SK-N-SH treated with all-trans-retinoic acid at 6 μM for 48 hours (cell line): ENCODE results near the gene BBS9.

Experiments used
- ATAC-seq: fragments of 200-7000 bp; cut with Tn5 transposase; 3 replicates; pipeline ENCODE4 v1.9.1; 2020; ENCODE audit warnings: mild to moderate bottlenecking, moderate library complexity
- ARNTL ChIP-seq: fragments of 450-650 bp; formaldehyde crosslinking; IDR thresholded peaks from 2 replicates; pipeline ENCODE4 v1.5.0; 2020; ENCODE audit warnings: low read depth, mild to moderate bottlenecking, moderate library complexity, borderline replicate concordance
- BACH2 ChIP-seq: fragments of 250-450 bp; sonication (Bioruptor Pico); IDR thresholded peaks from 2 replicates; pipeline ENCODE4 v1.9.0; 2021; ENCODE audit warnings: mild to moderate bottlenecking, borderline replicate concordance
- CSDC2 ChIP-seq: fragments of 250-450 bp; sonication (Bioruptor Pico); IDR thresholded peaks from 2 replicates; pipeline ENCODE4 v1.5.0; 2020; ENCODE audit warnings: mild to moderate bottlenecking, moderate library complexity
- CSRNP3 ChIP-seq: fragments of 250-450 bp; sonication (Bioruptor Pico); IDR thresholded peaks from 2 replicates; pipeline ENCODE4 v1.5.1; 2021; ENCODE audit warnings: mild to moderate bottlenecking, moderate library complexity
- ESRRG ChIP-seq: fragments of 250-450 bp; sonication (Bioruptor Pico); IDR thresholded peaks from 2 replicates; pipeline ENCODE4 v1.6.1; 2021; ENCODE audit warnings: mild to moderate bottlenecking
- GLIS3 ChIP-seq: fragments of 250-450 bp; sonication (Bioruptor Pico); IDR thresholded peaks from 2 replicates; pipeline ENCODE4 v1.5.0; 2020; ENCODE audit warnings: mild to moderate bottlenecking, moderate library complexity
- ISL1 ChIP-seq: fragments of 250-450 bp; sonication (Bioruptor Pico); IDR thresholded peaks from 2 replicates; pipeline ENCODE4 v2.1.2; 2022; ENCODE audit warnings: mild to moderate bottlenecking, moderate library complexity
- OSR1 ChIP-seq: fragments of 250-450 bp; sonication (Bioruptor Pico); IDR thresholded peaks from 2 replicates; pipeline ENCODE4 v1.8.0; 2022; ENCODE audit warnings: moderate library complexity, mild to moderate bottlenecking, inconsistent platforms
- PPARA ChIP-seq: fragments of 250-450 bp; sonication (Bioruptor Pico); IDR thresholded peaks from 2 replicates; pipeline ENCODE4 v1.5.0; 2020; ENCODE audit warnings: mild to moderate bottlenecking, borderline replicate concordance
- RARB ChIP-seq: fragments of 250-450 bp; sonication (Bioruptor Pico); IDR thresholded peaks from 2 replicates; pipeline ENCODE4 v1.8.0; 2021; ENCODE audit warnings: mild to moderate bottlenecking, moderate library complexity
- SNAI2 ChIP-seq: fragments of 250-450 bp; sonication (Bioruptor Pico); IDR thresholded peaks from 2 replicates; pipeline ENCODE4 v1.5.0; 2020; ENCODE audit warnings: mild to moderate bottlenecking, moderate library complexity
- TCF4 ChIP-seq: fragments of 250-450 bp; sonication (Bioruptor Pico); IDR thresholded peaks from 2 replicates; pipeline ENCODE4 v1.8.0; 2021; ENCODE audit warnings: mild to moderate bottlenecking, moderate library complexity, borderline replicate concordance
- TOX ChIP-seq: fragments of 250-450 bp; sonication (Bioruptor Pico); IDR thresholded peaks from 2 replicates; pipeline ENCODE4 v1.8.0; 2021; ENCODE audit warnings: mild to moderate bottlenecking, moderate library complexity, borderline replicate concordance
- TSHZ2 ChIP-seq: fragments of 250-450 bp; sonication (Bioruptor Pico); IDR thresholded peaks from 2 replicates; pipeline ENCODE4 v1.5.0; 2020; ENCODE audit warnings: mild to moderate bottlenecking, moderate library complexity
- ZC3H10 ChIP-seq: fragments of 250-450 bp; sonication (Bioruptor Pico); IDR thresholded peaks from 2 replicates; pipeline ENCODE4 v1.5.1; 2021; ENCODE audit warnings: mild to moderate bottlenecking, moderate library complexity
- ZFP3 ChIP-seq: fragments of 250-450 bp; sonication (Bioruptor Pico); IDR thresholded peaks from 2 replicates; pipeline ENCODE4 v1.5.0; 2020; ENCODE audit warnings: mild to moderate bottlenecking, moderate library complexity
- ZFP30 ChIP-seq: fragments of 450-650 bp; formaldehyde crosslinking; IDR thresholded peaks from 2 replicates; pipeline ENCODE4 v1.5.0; 2022; ENCODE audit warnings: mild to moderate bottlenecking, moderate library complexity
- ZNF70 ChIP-seq: fragments of 450-650 bp; formaldehyde crosslinking; IDR thresholded peaks from 2 replicates; pipeline ENCODE4 v1.5.0; 2020; ENCODE audit warnings: mild to moderate bottlenecking, moderate library complexity
- ZNF8 ChIP-seq: fragments of 450-650 bp; formaldehyde crosslinking; IDR thresholded peaks from 2 replicates; pipeline ENCODE4 v1.5.0; 2020; ENCODE audit warnings: mild to moderate bottlenecking, moderate library complexity
- TF ChIP-seq, protein P1 (sequence below): fragments of 250-450 bp; sonication (Bioruptor Pico); IDR thresholded peaks from 2 replicates; pipeline ENCODE4 v1.8.0; 2021; ENCODE audit warnings: low read depth, mild to moderate bottlenecking, moderate library complexity, borderline replicate concordance
- TF ChIP-seq, protein P2 (sequence below): fragments of 250-450 bp; sonication (Bioruptor Pico); IDR thresholded peaks from 2 replicates; pipeline ENCODE4 v1.8.0; 2020; ENCODE audit warnings: mild to moderate bottlenecking, moderate library complexity, borderline replicate concordance

BBS9 gene

DNA sequence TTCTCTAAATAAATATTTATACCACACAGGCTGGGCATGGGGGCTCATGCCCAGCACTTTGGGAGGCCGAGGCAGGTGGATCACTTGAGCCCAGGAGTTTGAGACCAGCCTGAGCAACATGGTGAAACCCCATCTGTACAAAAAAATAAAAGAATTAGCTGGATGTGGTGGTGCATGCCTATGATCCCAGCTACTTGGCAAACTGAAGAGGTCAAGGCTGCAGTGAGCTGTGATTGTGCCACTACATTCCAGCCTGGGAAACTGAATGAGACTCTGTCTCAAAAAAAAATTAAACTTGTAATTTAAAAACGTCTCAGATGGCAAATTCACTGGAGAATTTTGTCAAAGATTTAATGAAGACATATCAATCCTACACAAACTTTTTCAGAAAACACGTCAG lies 498.4 kb downstream of the BBS9 start (continued):
- TF ChIP-seq, protein P1, sequence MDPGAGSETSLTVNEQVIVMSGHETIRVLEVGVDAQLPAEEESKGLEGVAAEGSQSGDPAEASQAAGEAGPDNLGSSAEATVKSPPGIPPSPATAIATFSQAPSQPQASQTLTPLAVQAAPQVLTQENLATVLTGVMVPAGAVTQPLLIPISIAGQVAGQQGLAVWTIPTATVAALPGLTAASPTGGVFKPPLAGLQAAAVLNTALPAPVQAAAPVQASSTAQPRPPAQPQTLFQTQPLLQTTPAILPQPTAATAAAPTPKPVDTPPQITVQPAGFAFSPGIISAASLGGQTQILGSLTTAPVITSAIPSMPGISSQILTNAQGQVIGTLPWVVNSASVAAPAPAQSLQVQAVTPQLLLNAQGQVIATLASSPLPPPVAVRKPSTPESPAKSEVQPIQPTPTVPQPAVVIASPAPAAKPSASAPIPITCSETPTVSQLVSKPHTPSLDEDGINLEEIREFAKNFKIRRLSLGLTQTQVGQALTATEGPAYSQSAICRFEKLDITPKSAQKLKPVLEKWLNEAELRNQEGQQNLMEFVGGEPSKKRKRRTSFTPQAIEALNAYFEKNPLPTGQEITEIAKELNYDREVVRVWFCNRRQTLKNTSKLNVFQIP = no peak
- no peak for TF ChIP-seq ESRRG (CRISPR knock-in tag)
- TF ChIP-seq CSDC2 = no peak
- no peak for TF ChIP-seq OSR1 (CRISPR knock-in tag)
- TF ChIP-seq SNAI2 = no peak
- no peak for TF ChIP-seq TOX (CRISPR knock-in tag)
- no peak for TF ChIP-seq RARB (CRISPR knock-in tag)

- no peak for ATAC-seq
- no peak for TF ChIP-seq ZFP30 (CRISPR knock-in tag)
- no peak for TF ChIP-seq BACH2 (CRISPR knock-in tag)
- TF ChIP-seq RARB (CRISPR knock-in tag) = no peak
- TF ChIP-seq ESRRG (CRISPR knock-in tag) = no peak
- no peak for TF ChIP-seq ZFP3 (CRISPR knock-in tag)
- TF ChIP-seq, protein P2, sequence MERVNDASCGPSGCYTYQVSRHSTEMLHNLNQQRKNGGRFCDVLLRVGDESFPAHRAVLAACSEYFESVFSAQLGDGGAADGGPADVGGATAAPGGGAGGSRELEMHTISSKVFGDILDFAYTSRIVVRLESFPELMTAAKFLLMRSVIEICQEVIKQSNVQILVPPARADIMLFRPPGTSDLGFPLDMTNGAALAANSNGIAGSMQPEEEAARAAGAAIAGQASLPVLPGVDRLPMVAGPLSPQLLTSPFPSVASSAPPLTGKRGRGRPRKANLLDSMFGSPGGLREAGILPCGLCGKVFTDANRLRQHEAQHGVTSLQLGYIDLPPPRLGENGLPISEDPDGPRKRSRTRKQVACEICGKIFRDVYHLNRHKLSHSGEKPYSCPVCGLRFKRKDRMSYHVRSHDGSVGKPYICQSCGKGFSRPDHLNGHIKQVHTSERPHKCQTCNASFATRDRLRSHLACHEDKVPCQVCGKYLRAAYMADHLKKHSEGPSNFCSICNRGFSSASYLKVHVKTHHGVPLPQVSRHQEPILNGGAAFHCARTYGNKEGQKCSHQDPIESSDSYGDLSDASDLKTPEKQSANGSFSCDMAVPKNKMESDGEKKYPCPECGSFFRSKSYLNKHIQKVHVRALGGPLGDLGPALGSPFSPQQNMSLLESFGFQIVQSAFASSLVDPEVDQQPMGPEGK (CRISPR knock-in tag) = no peak
- TF ChIP-seq TSHZ2 (CRISPR knock-in tag) = no peak
- no peak for TF ChIP-seq ZNF8 (CRISPR knock-in tag)
- TF ChIP-seq OSR1 (CRISPR knock-in tag) = no peak
- no peak for TF ChIP-seq CSDC2
- TF ChIP-seq CSRNP3 (CRISPR knock-in tag) = no peak
- no peak for TF ChIP-seq PPARA (CRISPR knock-in tag)
Observed at GRCh38 chr7:33628894-33629293, 499.5 kb downstream of the BBS9 start.

GRCh38 chr7:33630359-33630758 lies 501.0 kb downstream of the BBS9 start:
- no peak for TF ChIP-seq RARB (CRISPR knock-in tag)
- no peak for TF ChIP-seq CSRNP3 (CRISPR knock-in tag)
- TF ChIP-seq ZFP3 (CRISPR knock-in tag) = no peak
- TF ChIP-seq ZFP30 (CRISPR knock-in tag) = no peak
- no peak for TF ChIP-seq ISL1
- TF ChIP-seq SNAI2 = no peak
- no peak for TF ChIP-seq GLIS3 (CRISPR knock-in tag)
- TF ChIP-seq ZNF70 = no peak
- no peak for TF ChIP-seq OSR1 (CRISPR knock-in tag)
- TF ChIP-seq ZC3H10 (CRISPR knock-in tag) = no peak
- TF ChIP-seq, protein P1 = no peak
- TF ChIP-seq, protein P2 (CRISPR knock-in tag) = no peak
- TF ChIP-seq TCF4 (CRISPR knock-in tag) = no peak
- no peak for TF ChIP-seq ARNTL
- no peak for TF ChIP-seq CSDC2
- TF ChIP-seq ZNF8 (CRISPR knock-in tag) = no peak
- no peak for ATAC-seq
